Left renal cortex interstitium (tissue), 4 donors: ENCODE measurements around the gene ZNF565. TPM values are rescaled to one million over a fixed set of nuclear protein-coding genes. Genes with fewer than 3 reads are reported as not detected.
"Not testable (repeated sequence)": the region's sequence is repeated elsewhere in the genome, so short reads cannot be mapped to it uniquely, and the experiment has no call there.

Source experiments
- DNase-seq, 4 donors: peaks; one replicate each; pipeline ENCODE4 v3.0.0-alpha.2; 2013; ENCODE audit warnings: low read depth in 4 of 4, low spot score in 2 of 4, missing footprints in 1 of 4
- polyA plus RNA-seq, 4 donors: library from polyadenylated mRNA; unstranded; fragments of 120-200 nt; gene quantifications; one replicate each; pipeline ENCODE4 v1.2.1, GENCODE V29; 2013; ENCODE audit not compliant: insufficient read length in 4 of 4

Gene ZNF565
- 1 to 10 TPM; 6.0 to 7.7 (median 6.4) TPM for polyA plus RNA-seq

- peak; percentile 98 to 99 (median 98) for DNase-seq
These were observed at the start of gene ZNF565, which contains the start of gene ZNF146 for GRCh38 chr19:36214386-36215275. TSS of gene ZNF565 (minus strand) at chr19:36214665. CDS start at chr19:36201985, 12,680 bp downstream. TSS of gene ZNF146 (plus strand) at chr19:36215106. CDS start at chr19:36236441, 21,335 bp downstream.

- DNase-seq, result no peak
These were observed 44.7 kb upstream of the ZNF565 start for GRCh38 chr19:36259211-36259610.

- DNase-seq, result no peak
These were observed 43.8 kb upstream of the ZNF565 start for GRCh38 chr19:36258028-36258875.

GRCh38 chr19:36257520-36257876, 43.0 kb upstream of the ZNF565 start:
- no peak for DNase-seq

- DNase-seq, result no peak
These were observed 42.5 kb upstream of the ZNF565 start for GRCh38 chr19:36256853-36257519.

- DNase-seq, result no peak
These were observed 41.6 kb upstream of the ZNF565 start for GRCh38 chr19:36256064-36256463.

GRCh38 chr19:36255316-36255715, 40.9 kb upstream of the ZNF565 start:
- DNase-seq, result no peak

GRCh38 chr19:36254848-36255247, 40.4 kb upstream of the ZNF565 start:
- no peak for DNase-seq

GRCh38 chr19:36252047-36252446, 37.6 kb upstream of the ZNF565 start:
- DNase-seq, result no peak

GRCh38 chr19:36246006-36246481, 31.6 kb upstream of the ZNF565 start:
- DNase-seq, result no peak

- DNase-seq, result peak in 3 of 4 donors; percentile 60 to 65 (median 61)
These were observed 30.9 kb upstream of the ZNF565 start for GRCh38 chr19:36245210-36246005.

GRCh38 chr19:36244066-36244465, 29.6 kb upstream of the ZNF565 start:
- no peak for DNase-seq

GRCh38 chr19:36236946-36237310, 22.5 kb upstream of the ZNF565 start:
- no peak for DNase-seq

- no peak for DNase-seq
These were observed 22.0 kb upstream of the ZNF565 start for GRCh38 chr19:36236304-36236945.

GRCh38 chr19:36233626-36234025, 19.2 kb upstream of the ZNF565 start:
- DNase-seq, result not testable (repeated sequence)

- no peak for DNase-seq
These were observed 10.9 kb upstream of the ZNF565 start for GRCh38 chr19:36225219-36225892.

- no peak for DNase-seq
These were observed 8.0 kb upstream of the ZNF565 start for GRCh38 chr19:36222503-36222902.

GRCh38 chr19:36221474-36221873, 7.0 kb upstream of the ZNF565 start:
- no peak for DNase-seq
